ENCODE results near the gene COBL.

Gene COBL

DNA sequence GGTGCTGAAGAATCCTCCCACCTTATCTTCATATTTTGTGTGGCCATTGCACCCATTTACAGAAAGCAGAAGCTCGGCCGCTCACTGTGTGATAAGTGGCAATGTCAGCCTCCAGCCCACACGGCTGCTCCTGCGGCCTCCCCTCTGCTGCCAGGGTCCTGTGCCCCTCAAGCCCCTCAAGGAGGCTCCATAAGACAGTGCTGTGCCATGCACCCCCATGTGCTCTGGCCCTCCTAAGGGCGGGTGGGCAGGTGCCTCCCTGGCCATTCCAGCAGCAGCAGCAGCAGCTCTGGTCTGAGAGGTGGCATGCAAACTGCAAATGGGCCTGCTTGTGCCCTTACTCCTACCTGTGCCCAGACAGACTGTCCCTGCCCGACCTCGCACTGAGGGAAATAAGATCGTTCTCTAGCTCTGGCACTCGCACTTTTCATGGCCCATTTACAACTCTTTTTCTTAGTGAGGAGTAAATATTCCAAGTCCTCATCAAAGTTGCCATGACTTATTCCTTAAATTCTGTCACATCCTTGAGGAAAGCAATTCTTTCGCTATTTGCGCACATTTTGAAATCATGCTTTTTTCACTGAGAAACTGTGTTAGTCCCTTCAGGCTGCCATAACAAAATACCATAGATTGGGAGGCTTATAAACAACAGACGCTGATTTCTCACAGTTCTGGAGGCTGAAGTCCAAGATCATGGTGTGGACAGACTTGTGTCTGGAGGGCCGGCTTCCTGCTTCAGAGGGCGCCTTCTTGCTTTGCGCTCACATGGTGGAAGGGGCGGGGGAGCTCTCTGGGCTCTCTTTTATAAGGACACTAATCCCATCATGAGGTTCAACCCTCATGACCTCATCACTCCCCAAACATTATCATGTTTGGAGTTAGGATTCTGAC is 187.8 kb downstream of the COBL start:
- DNase-seq (ENCODE audit: extremely low read depth, insufficient read length) = no peak
- Histone ChIP-seq H3K4me3 (replicated peaks; ENCODE audit: low read depth, low read length) (no peak overlapping the region), H3K27me3 (replicated peaks; ENCODE audit: control insufficient read depth, insufficient read depth, low read length) (peaks cover 1% of the 10 kb centered on the region; the same call in 1 of the 2 replicates)

GRCh38 chr7:51127618-51127904 is 189.0 kb downstream of the COBL start:
- Histone ChIP-seq H3K4me3 (replicated peaks; ENCODE audit: low read depth, low read length) (no peak overlapping the region), H3K36me3 (ENCODE audit: control insufficient read depth, insufficient read depth, low read length) (no peaks in the 10 kb centered on the region), H3K27me3 (replicated peaks; ENCODE audit: control insufficient read depth, insufficient read depth, low read length) (peaks cover 1% of the 10 kb centered on the region; the same call in 1 of the 2 replicates)
- TF ChIP-seq, protein P1, sequence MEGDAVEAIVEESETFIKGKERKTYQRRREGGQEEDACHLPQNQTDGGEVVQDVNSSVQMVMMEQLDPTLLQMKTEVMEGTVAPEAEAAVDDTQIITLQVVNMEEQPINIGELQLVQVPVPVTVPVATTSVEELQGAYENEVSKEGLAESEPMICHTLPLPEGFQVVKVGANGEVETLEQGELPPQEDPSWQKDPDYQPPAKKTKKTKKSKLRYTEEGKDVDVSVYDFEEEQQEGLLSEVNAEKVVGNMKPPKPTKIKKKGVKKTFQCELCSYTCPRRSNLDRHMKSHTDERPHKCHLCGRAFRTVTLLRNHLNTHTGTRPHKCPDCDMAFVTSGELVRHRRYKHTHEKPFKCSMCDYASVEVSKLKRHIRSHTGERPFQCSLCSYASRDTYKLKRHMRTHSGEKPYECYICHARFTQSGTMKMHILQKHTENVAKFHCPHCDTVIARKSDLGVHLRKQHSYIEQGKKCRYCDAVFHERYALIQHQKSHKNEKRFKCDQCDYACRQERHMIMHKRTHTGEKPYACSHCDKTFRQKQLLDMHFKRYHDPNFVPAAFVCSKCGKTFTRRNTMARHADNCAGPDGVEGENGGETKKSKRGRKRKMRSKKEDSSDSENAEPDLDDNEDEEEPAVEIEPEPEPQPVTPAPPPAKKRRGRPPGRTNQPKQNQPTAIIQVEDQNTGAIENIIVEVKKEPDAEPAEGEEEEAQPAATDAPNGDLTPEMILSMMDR (IDR thresholded peaks at IDR 0.05; ENCODE audit: insufficient read depth, low read length, poor library complexity, severe bottlenecking) = no peak
- DNase-seq (ENCODE audit: extremely low read depth, insufficient read length) = no peak

More for the DNA sequence above, 187.8 kb downstream of the COBL start:
- H3K36me3 ChIP-seq (ENCODE audit: control insufficient read depth, insufficient read depth, low read length) = no peaks in the 10 kb centered on the region
- TF ChIP-seq, protein P1 (IDR thresholded peaks at IDR 0.05; ENCODE audit: insufficient read depth, low read length, poor library complexity, severe bottlenecking) = no peak

GRCh38 chr7:51126813-51127617 is 189.6 kb downstream of the COBL start:
- no peak for DNase-seq (ENCODE audit: extremely low read depth, insufficient read length)
- no peaks in the 10 kb centered on the region for H3K36me3 ChIP-seq (ENCODE audit: control insufficient read depth, insufficient read depth, low read length)
- TF ChIP-seq, protein P1 (IDR thresholded peaks at IDR 0.05; ENCODE audit: insufficient read depth, low read length, poor library complexity, severe bottlenecking) = no peak
- peaks cover 1% of the 10 kb centered on the region; the same call in 1 of the 2 replicates for H3K27me3 ChIP-seq (replicated peaks; ENCODE audit: control insufficient read depth, insufficient read depth, low read length)
- H3K4me3 ChIP-seq (replicated peaks; ENCODE audit: low read depth, low read length) = no peak overlapping the region

GRCh38 chr7:51126324-51126723 is 190.3 kb downstream of the COBL start:
- peaks cover 1% of the 10 kb centered on the region; the same call in 1 of the 2 replicates for H3K27me3 ChIP-seq (replicated peaks; ENCODE audit: control insufficient read depth, insufficient read depth, low read length)
- TF ChIP-seq, protein P1 (IDR thresholded peaks at IDR 0.05; ENCODE audit: insufficient read depth, low read length, poor library complexity, severe bottlenecking) = no peak
- H3K36me3 ChIP-seq (ENCODE audit: control insufficient read depth, insufficient read depth, low read length) = no peaks in the 10 kb centered on the region
- no peak for DNase-seq (ENCODE audit: extremely low read depth, insufficient read length)
- H3K4me3 ChIP-seq (replicated peaks; ENCODE audit: low read depth, low read length) = no peak overlapping the region

GRCh38 chr7:51124321-51124720 is 192.3 kb downstream of the COBL start:
- H3K4me3 ChIP-seq (replicated peaks; ENCODE audit: low read depth, low read length) = no peak overlapping the region
- TF ChIP-seq, protein P1 (IDR thresholded peaks at IDR 0.05; ENCODE audit: insufficient read depth, low read length, poor library complexity, severe bottlenecking) = no peak
- H3K27me3 ChIP-seq (replicated peaks; ENCODE audit: control insufficient read depth, insufficient read depth, low read length) = peaks cover 1% of the 10 kb centered on the region; the same call in 1 of the 2 replicates
- DNase-seq (ENCODE audit: extremely low read depth, insufficient read length) = no peak
- no peaks in the 10 kb centered on the region for H3K36me3 ChIP-seq (ENCODE audit: control insufficient read depth, insufficient read depth, low read length)

Data from GM06990 (cell line).